ENCODE results near the gene ZFAND4.
"Not testable (repeated sequence)": the region's sequence is repeated elsewhere in the genome, so short reads cannot be mapped to it uniquely, and the experiment has no call there.

DNA sequence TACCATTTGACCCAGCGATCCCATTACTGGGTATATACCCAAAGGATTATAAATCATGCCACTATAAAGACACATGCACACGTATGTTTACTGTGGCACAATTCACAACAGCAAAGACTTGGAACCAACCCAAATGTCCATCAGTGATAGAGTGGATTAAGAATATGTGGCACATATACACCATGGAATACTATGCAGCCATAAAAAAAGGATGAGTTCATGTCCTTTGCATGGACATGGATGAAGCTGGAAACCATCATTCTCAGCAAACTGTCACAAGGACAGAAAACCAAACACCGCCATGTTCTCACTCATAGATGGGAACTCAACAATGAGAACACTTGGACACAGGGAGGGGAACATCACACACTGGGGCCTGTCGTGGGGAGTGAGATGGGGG is 1.3 kb downstream of the ZFAND4 start:
- TF ChIP-seq, protein P1, sequence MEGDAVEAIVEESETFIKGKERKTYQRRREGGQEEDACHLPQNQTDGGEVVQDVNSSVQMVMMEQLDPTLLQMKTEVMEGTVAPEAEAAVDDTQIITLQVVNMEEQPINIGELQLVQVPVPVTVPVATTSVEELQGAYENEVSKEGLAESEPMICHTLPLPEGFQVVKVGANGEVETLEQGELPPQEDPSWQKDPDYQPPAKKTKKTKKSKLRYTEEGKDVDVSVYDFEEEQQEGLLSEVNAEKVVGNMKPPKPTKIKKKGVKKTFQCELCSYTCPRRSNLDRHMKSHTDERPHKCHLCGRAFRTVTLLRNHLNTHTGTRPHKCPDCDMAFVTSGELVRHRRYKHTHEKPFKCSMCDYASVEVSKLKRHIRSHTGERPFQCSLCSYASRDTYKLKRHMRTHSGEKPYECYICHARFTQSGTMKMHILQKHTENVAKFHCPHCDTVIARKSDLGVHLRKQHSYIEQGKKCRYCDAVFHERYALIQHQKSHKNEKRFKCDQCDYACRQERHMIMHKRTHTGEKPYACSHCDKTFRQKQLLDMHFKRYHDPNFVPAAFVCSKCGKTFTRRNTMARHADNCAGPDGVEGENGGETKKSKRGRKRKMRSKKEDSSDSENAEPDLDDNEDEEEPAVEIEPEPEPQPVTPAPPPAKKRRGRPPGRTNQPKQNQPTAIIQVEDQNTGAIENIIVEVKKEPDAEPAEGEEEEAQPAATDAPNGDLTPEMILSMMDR (IDR thresholded peaks at IDR 0.05) = not testable (repeated sequence)
- not testable (repeated sequence) for TF ChIP-seq POLR2A (IDR thresholded peaks at IDR 0.05)

Data from testis (tissue), 2 donors.